GM21390 (cell line): Measurements from ENCODE around the gene PLPPR3.
"Not testable (repeated sequence)": the region's sequence is repeated elsewhere in the genome, so short reads cannot be mapped to it uniquely, and the experiment has no call there.

Experiments used
- ATAC-seq: cut with Tn5 transposase; IDR thresholded peaks from one replicate; pipeline ENCODE4 v1.9.1; 2021; ENCODE audit not compliant: unreplicated experiment

PLPPR3 gene

DNA sequence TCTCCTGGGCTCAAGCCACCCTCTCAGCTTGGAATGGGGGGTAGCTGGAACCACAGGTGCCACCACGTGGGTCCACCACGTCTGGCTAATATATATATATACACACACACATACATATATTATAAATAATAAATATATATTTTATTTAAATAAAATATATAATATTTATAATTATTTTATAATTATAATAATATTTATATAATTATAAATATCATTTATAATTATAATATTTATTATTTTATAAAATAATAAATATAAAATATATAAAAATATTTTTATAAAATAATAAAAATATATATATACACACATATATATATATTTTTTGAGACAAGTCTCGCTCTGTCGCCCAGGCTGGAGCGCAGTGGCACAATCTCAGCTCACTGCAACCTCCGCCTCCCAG lies 32.8 kb upstream of the PLPPR3 start:
- ATAC-seq: no peak

DNA sequence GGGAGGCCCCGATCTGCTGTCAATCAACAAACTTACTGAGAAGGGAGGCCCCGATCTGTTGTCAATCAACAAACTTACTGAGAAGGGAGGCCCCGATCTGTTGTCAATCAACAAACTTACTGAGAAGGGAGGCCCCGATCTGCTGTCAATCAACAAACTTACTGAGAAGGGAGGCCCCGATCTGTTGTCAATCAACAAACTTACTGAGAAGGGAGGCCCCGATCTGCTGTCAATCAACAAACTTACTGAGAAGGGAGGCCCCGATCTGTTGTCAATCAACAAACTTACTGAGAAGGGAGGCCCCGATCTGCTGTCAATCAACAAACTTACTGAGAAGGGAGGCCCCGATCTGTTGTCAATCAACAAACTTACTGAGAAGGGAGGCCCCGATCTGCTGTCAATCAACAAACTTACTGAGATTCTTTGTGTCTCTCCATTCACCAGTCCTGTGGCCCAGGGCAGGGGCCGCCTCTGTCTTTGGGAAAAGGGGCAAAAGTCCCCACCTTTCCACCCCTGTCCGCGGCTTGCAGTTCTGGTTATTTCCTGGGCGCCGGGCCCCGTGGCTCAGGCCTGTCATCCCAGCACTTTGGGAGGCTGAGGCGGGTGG lies 32.0 kb upstream of the PLPPR3 start:
- not testable (repeated sequence) for ATAC-seq

DNA sequence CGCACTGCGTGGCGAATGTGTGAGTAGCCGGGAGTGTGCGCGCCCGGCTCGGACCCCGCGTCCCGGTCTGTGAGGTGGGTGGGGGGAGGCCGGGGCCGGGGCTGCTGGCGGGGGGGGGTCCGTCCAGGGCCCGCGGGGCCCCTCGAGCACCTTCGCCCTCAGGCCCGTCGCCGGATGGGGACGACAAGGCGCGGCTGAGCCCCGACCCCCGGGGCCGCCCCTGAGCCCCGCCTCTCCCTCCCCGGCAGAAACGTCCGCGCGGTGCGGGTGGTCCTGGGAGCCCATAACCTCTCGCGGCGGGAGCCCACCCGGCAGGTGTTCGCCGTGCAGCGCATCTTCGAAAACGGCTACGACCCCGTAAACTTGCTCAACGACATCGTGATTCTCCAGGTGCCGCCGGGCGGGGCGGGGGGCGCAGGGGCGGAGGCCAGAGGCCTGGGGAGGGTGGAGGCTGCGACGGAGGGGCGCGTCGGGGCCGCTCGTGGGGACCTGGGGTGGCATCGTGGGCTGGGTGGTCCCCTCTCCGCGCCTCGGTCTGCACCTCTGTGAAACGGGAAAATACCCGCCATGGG lies 31.3 kb upstream of the PLPPR3 start:
- no peak for ATAC-seq

DNA sequence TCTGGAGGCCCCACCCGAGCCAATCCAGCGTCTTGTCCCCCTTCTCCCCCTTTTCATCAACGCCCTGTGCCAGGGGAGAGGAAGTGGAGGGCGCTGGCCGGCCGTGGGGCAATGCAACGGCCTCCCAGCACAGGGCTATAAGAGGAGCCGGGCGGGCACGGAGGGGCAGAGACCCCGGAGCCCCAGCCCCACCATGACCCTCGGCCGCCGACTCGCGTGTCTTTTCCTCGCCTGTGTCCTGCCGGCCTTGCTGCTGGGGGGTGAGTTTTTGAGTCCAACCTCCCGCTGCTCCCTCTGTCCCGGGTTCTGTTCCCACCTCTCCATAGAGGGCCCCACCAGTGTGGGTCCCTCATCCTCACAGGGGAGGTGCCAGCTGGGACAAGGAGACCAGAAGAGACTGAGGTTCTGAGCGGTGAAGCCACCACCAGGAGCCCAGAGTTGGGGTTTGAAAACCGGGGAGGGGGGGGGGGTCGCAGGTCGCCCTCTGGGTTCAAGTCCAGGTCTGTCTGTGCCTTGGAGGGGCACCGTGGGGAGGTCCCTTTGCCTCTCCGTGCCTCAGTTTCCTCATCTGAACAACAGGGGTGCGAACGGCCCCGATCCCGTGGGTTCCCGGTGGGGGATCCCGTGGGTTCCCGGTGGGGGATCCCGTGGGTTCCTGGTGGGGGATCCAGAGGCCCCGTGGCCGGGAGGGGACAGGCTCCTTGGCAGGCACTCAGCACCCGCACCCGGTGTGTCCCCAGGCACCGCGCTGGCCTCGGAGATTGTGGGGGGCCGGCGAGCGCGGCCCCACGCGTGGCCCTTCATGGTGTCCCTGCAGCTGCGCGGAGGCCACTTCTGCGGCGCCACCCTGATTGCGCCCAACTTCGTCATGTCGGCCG lies 30.6 kb upstream of the PLPPR3 start, which contains the start of gene ELANE:
ELANE (plus strand) TSS at position 168 of the 878 bp plus-strand sequence; CDS start at position 194, 26 bp downstream.
- ATAC-seq: no peak

DNA sequence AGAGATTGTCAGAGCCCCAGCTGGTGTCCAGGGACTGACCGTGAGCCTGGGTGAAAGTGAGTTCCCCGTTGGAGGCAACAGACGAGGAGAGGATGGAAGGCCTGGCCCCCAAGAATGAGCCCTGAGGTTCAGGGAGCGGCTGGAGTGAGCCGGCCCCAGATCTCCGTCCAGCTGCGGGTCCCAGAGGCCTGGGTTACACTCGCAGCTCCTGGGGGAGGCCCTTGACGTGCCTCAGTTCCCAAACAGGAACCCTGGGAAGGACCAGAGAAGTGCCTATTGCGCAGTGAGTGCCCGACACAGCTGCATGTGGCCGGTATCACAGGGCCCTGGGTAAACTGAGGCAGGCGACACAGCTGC lies 29.2 kb upstream of the PLPPR3 start:
- ATAC-seq: no peak

DNA sequence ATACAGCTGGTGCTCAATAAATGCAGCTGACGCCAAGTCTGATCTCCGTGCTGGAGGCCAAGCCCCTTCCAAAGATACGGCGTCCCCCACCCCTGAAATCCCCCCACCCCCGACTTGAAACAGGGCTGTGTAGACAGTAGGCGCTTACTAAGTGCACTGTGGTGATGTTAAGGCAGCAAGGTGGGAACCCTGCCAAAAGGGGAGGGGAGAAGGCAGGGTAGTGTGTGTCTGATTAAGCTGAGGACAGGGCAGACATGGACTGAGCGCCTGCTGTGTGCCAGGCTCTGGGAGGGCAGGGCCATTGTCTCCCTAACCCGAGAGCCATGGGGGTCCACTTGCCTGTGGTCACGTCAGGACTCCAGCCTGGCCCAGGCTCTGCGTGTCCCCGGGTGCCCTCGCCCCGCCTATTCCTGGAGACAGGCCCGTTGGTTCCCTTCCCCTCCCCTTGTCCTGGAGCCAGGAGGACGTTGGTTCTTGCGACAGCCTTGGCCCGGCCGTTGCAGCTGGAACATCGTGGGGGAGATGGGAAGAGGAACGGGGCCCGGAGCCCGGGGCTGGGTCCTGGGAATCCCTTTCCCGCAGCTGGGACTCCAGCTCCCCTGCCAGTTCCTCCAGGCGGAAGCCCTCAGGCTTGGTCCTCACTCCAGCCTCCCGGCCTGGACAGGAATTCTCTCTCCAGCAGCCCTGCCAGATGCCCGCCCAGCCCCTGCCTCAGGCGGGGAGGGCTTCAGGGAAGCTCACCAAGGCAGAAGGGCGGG lies 28.6 kb upstream of the PLPPR3 start:
- no peak for ATAC-seq

DNA sequence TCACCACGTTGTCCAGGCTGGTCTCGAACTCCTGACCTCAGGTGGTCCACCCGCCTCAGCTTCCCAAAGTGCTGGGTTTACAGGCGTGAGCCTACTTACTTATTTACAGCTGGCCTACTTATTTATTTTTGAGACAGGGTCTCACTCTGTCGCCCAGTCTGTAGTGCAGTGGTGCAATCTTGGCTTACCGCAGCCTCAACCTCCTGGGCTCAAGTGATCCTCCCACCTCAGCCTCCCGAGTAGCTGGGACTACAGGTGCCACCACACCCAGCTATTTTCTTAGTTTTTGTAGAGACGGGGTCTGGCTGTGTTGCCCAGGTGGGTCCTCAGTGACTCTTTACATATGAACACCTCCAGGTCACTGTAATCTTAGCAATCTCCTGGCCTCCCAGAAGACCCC lies 27.4 kb upstream of the PLPPR3 start:
- ATAC-seq: not testable (repeated sequence)

DNA sequence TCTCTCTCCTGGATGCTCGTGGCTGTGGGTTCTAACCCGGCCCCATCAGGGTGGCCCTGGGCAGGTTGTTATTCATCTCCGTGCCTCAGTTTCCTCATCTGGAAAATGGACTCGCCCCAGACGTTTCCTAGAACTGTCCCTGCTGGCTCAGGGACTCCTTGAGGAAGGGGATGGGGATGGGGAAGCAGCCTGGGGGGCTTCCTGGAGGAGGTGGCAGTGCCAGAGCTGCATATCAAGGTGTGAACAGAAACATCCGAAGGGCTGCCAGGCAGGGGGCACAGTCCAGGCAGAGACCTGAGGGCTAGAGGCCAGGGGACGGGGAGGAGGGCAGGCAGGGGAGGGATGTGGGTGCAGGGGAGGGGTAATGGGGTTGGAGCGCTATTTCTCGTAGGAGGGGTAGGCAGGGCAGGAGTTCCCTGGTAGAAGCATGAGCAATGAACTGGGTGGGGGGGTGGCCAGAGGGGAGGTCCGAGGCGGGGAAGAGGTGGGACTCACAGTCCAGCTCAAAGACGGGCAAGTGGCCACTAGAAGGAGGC lies 26.7 kb upstream of the PLPPR3 start:
- ATAC-seq: no peak

DNA sequence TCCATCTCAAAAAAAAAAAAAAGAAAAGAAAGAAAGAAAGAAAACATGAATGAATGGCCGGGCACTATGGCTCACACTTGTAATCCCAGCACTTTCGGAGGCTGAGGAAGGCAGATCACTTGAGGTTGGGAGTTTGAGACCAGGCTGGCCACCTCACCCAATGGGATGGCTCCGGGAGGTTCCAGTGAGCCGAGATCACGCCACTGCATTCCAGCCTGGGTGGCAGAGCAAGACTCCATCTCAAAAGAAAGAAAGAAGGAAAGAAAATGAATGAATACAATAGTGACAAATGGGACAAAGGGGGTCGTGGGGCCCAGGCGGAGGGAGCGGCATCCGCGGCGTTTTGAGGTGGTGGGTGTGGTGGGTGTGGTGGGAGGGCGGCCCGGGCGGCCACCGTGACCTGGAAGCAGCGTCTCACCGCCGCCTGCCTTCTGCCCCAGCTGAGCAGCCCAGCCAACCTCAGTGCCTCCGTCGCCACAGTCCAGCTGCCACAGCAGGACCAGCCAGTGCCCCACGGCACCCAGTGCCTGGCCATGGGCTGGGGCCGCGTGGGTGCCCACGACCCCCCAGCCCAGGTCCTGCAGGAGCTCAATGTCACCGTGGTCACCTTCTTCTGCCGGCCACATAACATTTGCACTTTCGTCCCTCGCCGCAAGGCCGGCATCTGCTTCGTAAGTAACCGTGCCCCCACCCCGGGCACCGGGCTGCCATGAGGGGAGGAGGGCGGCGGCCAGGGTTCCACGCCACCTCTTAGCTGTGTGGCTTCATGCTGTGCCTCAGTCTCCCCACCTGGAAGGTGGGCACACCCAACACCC lies 24.2 kb upstream of the PLPPR3 start:
- no peak for ATAC-seq

DNA sequence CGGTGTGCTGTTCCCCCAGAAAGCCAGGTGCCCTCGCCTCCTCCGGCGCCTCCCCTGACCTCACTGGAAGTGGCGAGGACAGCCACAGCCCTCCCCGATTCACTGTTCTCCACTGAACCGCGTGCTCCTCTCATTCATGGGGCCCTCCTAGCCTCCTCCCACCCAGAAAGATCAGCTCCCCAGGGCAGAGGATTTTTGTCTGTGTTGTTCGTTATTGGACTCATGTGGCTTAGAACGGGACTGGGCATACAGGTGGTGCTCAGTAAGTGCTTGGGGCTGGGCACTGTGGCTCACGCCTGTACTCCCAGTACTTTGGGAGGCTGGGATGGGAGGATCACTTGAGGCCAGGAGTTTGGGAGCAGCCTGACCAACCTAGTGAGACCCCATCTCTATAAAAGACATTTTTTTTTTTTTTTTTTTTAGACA lies 22.8 kb upstream of the PLPPR3 start:
- ATAC-seq: no peak

DNA sequence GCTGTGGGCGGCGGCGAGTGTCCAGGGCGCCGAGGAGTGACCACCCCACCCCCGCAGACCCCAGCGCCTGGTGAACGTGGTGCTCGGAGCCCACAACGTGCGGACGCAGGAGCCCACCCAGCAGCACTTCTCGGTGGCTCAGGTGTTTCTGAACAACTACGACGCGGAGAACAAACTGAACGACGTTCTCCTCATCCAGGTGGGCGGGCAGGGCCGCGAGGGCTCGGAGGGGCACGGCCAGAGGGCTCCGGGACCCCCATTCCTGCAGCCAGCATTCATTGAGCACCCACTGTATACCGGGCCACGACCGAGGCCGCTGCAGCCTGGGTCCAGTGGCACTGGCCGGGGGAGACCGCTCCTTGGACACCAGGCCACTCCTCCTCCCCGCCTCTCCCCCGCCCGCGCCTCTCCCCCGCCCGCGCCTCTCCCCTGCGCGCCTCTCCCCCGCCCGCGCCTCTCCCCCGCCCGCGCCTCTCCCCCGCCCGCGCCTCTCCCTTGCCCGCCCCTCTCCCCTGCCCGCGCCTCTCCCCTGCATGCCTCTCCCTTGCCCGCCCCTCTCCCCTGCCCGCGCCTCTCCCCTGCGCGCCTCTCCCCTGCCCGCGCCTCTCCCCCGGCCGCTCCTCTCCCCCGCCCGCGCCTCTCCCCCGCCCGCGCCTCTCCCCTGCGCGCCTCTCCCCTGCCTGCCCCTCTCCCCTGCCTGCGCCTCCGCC lies 22.2 kb upstream of the PLPPR3 start:
- ATAC-seq: no peak

DNA sequence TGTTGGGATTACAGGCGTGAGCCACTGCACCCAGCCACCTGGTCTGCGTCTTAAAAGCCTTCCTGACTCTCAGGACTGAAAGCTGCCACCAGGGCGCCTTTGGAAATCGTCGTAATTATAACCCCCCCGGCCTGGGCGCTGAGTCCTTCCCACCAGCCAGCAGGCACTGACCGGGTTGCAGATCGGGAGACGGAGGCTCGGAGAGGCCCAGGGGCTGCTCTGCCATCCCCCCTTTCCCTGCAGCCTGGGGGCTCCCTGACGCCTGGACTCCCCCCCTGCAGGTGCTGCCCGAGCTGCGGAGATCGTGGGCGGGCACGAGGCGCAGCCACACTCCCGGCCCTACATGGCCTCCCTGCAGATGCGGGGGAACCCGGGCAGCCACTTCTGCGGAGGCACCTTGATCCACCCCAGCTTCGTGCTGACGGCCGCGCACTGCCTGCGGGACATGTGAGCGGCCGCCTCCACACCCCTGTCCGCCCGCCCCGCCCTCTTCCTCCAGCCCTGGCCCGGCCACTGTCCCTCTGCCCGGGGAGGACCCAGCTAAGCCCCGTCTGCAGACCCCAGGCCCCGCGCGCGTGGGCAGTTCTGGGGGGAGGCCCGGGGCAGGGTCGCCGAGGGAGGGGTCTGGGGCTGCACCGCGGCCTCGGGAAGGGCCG lies 21.6 kb upstream of the PLPPR3 start:
- ATAC-seq: no peak

DNA sequence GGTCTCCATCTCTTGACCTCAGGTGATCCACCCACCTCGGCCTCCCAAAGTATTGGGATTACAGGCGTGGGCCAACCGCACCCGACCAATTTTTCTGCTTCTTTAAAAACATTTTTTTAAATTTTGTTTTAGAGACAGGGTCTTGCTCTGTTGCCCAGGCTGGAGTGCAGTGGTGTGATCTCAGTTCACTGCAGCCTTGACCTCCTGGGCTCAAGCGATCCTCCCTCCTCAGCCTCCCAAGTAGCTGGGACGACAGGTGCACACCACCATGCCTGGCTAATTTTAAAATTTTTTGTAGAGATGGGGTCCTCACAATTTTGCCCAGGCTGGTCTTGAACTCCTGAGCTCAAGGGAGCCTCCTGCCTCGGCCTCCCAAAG lies 21.0 kb upstream of the PLPPR3 start:
- not testable (repeated sequence) for ATAC-seq

DNA sequence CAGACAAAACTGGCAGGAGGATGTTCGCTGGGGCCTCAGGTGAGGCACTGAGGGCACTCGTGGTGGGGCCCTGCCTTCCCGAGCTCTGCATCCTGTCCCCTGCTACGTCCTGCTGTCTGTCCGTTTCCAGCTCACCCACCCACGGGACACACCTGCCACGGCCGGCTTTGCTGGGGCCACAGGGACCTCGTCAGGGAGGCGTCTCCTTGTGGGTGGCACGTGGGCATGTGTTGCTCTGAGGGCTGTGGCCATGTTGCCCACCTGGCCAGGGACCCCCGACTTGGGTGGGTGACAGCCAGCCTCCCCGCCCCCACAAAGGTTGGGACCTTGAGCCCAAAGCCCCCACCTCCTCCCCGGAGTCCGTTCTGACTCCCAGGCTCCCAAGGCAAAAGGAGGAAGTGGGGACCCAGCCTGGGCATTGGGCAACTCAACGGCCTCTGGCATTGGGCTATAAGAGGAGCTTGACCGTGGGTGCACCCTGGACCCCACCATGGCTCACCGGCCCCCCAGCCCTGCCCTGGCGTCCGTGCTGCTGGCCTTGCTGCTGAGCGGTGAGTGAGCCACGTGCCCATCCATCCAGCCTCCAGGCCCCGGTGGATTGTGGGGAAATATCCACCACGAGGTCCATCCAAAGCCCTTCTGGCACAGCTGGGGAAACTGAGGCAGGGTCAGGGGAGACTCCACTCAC lies 18.9 kb upstream of the PLPPR3 start, which contains the start of gene PRTN3:
PRTN3 (plus strand) TSS at position 481 of the 688 bp plus-strand sequence; CDS start at position 491, 10 bp downstream.
- no peak for ATAC-seq

DNA sequence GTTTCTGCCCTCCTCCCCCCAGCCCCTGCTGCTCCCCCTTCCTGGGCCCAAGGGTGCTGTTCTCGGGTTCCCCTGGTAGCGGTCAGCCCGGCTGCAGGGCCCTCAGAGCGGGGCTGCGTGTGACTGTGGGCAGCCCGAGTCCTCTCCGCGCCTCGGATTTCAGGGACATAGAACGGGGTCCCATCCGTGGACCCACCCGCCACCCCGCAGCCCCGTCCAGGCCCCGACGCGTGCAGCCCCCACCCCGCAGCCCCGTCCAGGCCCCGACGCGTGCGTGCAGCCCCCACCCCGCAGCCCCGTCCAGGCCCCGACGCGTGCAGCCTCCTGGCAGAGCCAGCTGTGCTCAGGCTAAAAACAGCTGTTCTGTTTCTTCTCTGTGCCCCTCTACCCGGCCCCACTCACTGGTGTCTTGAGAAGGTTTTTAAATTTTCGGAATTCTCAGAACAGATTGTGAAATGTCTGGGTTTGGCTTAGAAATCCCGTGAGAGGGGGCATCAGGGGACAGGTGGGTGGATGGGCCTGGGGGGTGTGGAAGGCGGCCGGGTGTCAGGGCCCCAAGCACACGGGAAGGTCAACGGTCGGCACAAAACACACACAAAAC lies 13.6 kb upstream of the PLPPR3 start:
- ATAC-seq: no peak

DNA sequence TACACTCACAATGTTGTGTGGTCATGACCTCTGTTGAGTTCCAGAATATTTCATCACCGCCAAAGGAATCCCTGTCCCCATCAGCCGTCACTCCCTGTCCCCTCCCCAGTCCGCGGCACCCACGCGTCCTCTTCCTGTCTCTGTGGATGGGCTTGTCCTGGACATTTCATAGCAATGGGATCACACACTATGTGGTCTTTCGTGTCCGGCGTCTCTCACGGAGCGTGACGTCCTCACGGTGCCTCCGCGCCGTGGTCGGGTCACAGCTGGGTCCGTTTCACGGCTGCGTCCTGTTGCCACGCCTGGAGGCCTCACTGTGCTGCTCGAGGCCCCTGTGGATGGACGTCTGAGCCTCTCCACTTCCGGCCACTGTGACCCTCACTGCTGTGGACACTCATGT lies 12.5 kb upstream of the PLPPR3 start:
- no peak for ATAC-seq

DNA sequence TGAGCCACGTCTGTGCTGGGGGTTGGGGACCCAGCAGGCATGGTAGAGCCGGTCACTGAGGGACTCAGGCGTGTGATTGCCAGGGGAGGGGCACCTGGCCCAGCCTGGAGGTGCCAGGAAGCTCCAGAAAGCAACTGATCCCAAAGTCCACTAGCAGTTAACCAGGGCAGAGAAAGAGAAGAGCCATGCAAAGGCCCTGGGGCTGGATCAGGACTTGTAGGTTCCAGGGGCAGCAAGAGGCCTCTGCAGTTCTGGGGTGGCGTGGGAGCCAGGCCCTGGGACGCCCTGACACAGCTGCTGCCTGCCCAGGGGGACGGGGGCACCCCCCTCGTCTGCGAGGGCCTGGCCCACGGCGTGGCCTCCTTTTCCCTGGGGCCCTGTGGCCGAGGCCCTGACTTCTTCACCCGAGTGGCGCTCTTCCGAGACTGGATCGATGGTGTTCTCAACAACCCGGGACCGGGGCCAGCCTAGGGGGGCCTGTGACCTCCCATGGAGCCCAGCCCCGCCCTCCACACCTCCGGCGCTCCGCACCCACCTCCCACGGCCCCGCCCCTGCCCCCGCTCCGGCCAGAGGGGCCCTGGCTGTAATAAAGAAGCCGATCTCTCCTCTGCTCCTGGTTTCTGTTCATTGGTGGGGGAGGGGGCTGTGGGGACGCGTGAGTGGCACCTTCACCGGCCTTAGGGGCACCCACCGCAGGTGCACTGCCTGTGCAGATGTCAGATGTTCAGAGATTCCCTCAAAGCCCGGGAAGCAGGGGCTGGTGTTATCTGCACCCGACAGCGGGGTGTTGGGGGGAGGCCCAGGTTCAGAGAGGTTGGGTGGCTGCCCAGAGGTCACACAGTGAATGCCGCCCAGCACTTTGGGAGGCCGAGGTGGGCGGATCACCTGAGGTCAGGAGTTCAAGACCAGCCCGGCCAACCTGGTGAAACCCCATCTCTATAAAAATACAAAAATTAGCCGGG lies 9.9 kb upstream of the PLPPR3 start:
- ATAC-seq: no peak
